Stimulated activated naive B cell treated with anti-CD40 and anti-IgM and Interleukin-4, amounts not matched to agents 10 μg/mL and 1 μg/mL and 100 μg/mL, for 72 hours (primary cell): Measurements from ENCODE around the gene CLPTM1L.
A peak's percentile ranks its signal among the peaks of the same experiment; 100 is the strongest.
"Not testable (repeated sequence)": the region's sequence is repeated elsewhere in the genome, so short reads cannot be mapped to it uniquely, and the experiment has no call there.

Experiments
- ATAC-seq, 2 donors: fragments of 150-1000 bp; cut with Tn5 transposase; replicated peaks; 2 replicates each; pipeline ENCODE4 v1.10.0; 2021; ENCODE audit warnings: moderate library complexity in 1 of 2
- DNase-seq: peaks from one replicate; pipeline ENCODE4 v3.0.0; 2021
- H3K27ac Mint-ChIP-seq: one replicate; pipeline ENCODE4 v1.8.0; 2022; ENCODE audit warnings: mild to moderate bottlenecking, mixed read lengths
- H3K27me3 Mint-ChIP-seq, 2 donors: one replicate each; pipeline ENCODE4 v1.8.0; 2022; ENCODE audit warnings: mixed read lengths in 2 of 2
- H3K36me3 Mint-ChIP-seq, 2 donors: one replicate each; pipeline ENCODE4 v1.8.0; 2022; ENCODE audit warnings: mixed read lengths in 2 of 2, mild to moderate bottlenecking in 1 of 2
- H3K4me1 Mint-ChIP-seq, 2 donors: one replicate each; pipeline ENCODE4 v1.8.0; 2022; ENCODE audit warnings: mixed read lengths in 2 of 2, mild to moderate bottlenecking in 1 of 2
- H3K4me3 Mint-ChIP-seq, 2 donors: one replicate each; pipeline ENCODE4 v1.8.0; 2022; ENCODE audit warnings: mild to moderate bottlenecking in 2 of 2, mixed read lengths in 2 of 2, moderate library complexity in 1 of 2
- H3K9me3 Mint-ChIP-seq, 2 donors: one replicate each; pipeline ENCODE4 v1.8.0; 2022; ENCODE audit warnings: mixed read lengths in 2 of 2, mild to moderate bottlenecking in 1 of 2

Gene CLPTM1L

GRCh38 chr5:1299961-1300360 lies 44.9 kb downstream of the CLPTM1L start:
- Mint-ChIP-seq H3K27ac (no peak overlapping the region), H3K36me3 (no peaks in the 10 kb centered on the region)

GRCh38 chr5:1299511-1299850 lies 45.4 kb downstream of the CLPTM1L start:
- H3K36me3 Mint-ChIP-seq = no peaks in the 10 kb centered on the region
- H3K4me3 Mint-ChIP-seq = no peak overlapping the region
- no peaks in the 10 kb centered on the region for H3K27me3 Mint-ChIP-seq
- peaks cover 0 to 2% of the 10 kb centered on the region in 2 donors for H3K9me3 Mint-ChIP-seq
- H3K27ac Mint-ChIP-seq = no peak overlapping the region
- DNase-seq (no peak), ATAC-seq (no peak)
- peaks cover 15 to 31% of the 10 kb centered on the region in 2 donors for H3K4me1 Mint-ChIP-seq

More at GRCh38 chr5:1299961-1300360, 44.9 kb downstream of the CLPTM1L start:
- peaks cover 0 to 2% of the 10 kb centered on the region in 2 donors for H3K9me3 Mint-ChIP-seq
- no peak overlapping the region for H3K4me3 Mint-ChIP-seq
- DNase-seq (no peak), ATAC-seq (no peak)
- peaks cover 15 to 29% of the 10 kb centered on the region in 2 donors for H3K4me1 Mint-ChIP-seq
- H3K27me3 Mint-ChIP-seq = no peaks in the 10 kb centered on the region

- H3K9me3 Mint-ChIP-seq = peaks cover 0 to 2% of the 10 kb centered on the region in 2 donors
- DNase-seq (no peak), ATAC-seq (no peak)
- no peaks in the 10 kb centered on the region for H3K36me3 Mint-ChIP-seq
- H3K4me1 Mint-ChIP-seq = peaks cover 17 to 34% of the 10 kb centered on the region in 2 donors
- H3K27me3 Mint-ChIP-seq = peaks cover 0 to under 1% of the 10 kb centered on the region in 2 donors
- H3K4me3 Mint-ChIP-seq = peak overlapping the region; percentile 11 to 25
- H3K27ac Mint-ChIP-seq = no peak overlapping the region
These were observed 46.0 kb downstream of the CLPTM1L start for GRCh38 chr5:1298723-1299510.

- Mint-ChIP-seq H3K27me3 (peaks cover 6 to 8% of the 10 kb centered on the region in 2 donors), H3K27ac (no peak overlapping the region), H3K4me3 (no peak overlapping the region), H3K4me1 (peaks cover 20 to 39% of the 10 kb centered on the region in 2 donors), H3K9me3 (peaks cover 0 to 2% of the 10 kb centered on the region in 2 donors), H3K36me3 (no peaks in the 10 kb centered on the region)
- ATAC-seq = no peak
- DNase-seq = no peak
These were observed 46.8 kb downstream of the CLPTM1L start for GRCh38 chr5:1298067-1298551.

- peaks cover 22 to 39% of the 10 kb centered on the region in 2 donors for H3K4me1 Mint-ChIP-seq
- no peaks in the 10 kb centered on the region for H3K36me3 Mint-ChIP-seq
- H3K9me3 Mint-ChIP-seq = peaks cover 0 to 1% of the 10 kb centered on the region in 2 donors
- no peak overlapping the region for H3K27ac Mint-ChIP-seq
- H3K27me3 Mint-ChIP-seq = peaks cover 11 to 13% of the 10 kb centered on the region in 2 donors
- ATAC-seq = peak; percentile 77 to 79
- DNase-seq = peak; percentile 55
- peak overlapping the region; percentile 7 to 13 for H3K4me3 Mint-ChIP-seq
These were observed 47.7 kb downstream of the CLPTM1L start for GRCh38 chr5:1297243-1297642.

GRCh38 chr5:1295650-1296037 lies 49.3 kb downstream of the CLPTM1L start:
- Mint-ChIP-seq H3K9me3 (no peaks in the 10 kb centered on the region), H3K4me3 (peak overlapping the region; percentile 59 to 68), H3K27me3 (peaks cover 13 to 20% of the 10 kb centered on the region in 2 donors), H3K27ac (no peak overlapping the region), H3K36me3 (no peaks in the 10 kb centered on the region), H3K4me1 (peaks cover 22 to 39% of the 10 kb centered on the region in 2 donors)
- DNase-seq (no peak), ATAC-seq (no peak)

- peak within 1 kb of the TSS; percentile 59 to 71 for H3K4me3 Mint-ChIP-seq
- no peaks in the 10 kb centered on the region for H3K36me3 Mint-ChIP-seq
- peaks cover 22 to 39% of the 10 kb centered on the region in 2 donors for H3K4me1 Mint-ChIP-seq
- peaks cover 13 to 20% of the 10 kb centered on the region in 2 donors for H3K27me3 Mint-ChIP-seq
- DNase-seq (peak; percentile 39), ATAC-seq (peak; percentile 54 to 68)
- no peaks in the 10 kb centered on the region for H3K9me3 Mint-ChIP-seq
- H3K27ac Mint-ChIP-seq = no peak within 1 kb of the TSS
These were observed 49.9 kb downstream of the CLPTM1L start, which contains the start of gene TERT for GRCh38 chr5:1294835-1295649. Gene TERT (minus strand): TSS chr5:1295068. CDS start chr5:1294989, 79 bp downstream.

GRCh38 chr5:1294206-1294834 lies 50.6 kb downstream of the CLPTM1L start:
- Mint-ChIP-seq H3K4me3 (peak overlapping the region; percentile 48 to 71), H3K4me1 (peaks cover 22 to 39% of the 10 kb centered on the region in 2 donors)
- no peak for DNase-seq

GRCh38 chr5:1293416-1294205 lies 51.3 kb downstream of the CLPTM1L start:
- Mint-ChIP-seq H3K4me1 (peaks cover 19 to 31% of the 10 kb centered on the region in 2 donors), H3K27me3 (peaks cover 13 to 22% of the 10 kb centered on the region in 2 donors), H3K36me3 (peaks cover 1 to 2% of the 10 kb centered on the region in 2 donors), H3K9me3 (no peaks in the 10 kb centered on the region), H3K4me3 (peak overlapping the region; percentile 65 to 71), H3K27ac (no peak overlapping the region)
- DNase-seq (no peak), ATAC-seq (no peak)

More at GRCh38 chr5:1294206-1294834, 50.6 kb downstream of the CLPTM1L start:
- peak; percentile 24 to 29 for ATAC-seq
- Mint-ChIP-seq H3K27me3 (peaks cover 13 to 20% of the 10 kb centered on the region in 2 donors), H3K36me3 (no peaks in the 10 kb centered on the region), H3K27ac (no peak overlapping the region), H3K9me3 (no peaks in the 10 kb centered on the region)

GRCh38 chr5:1292846-1293415 lies 52.0 kb downstream of the CLPTM1L start:
- peaks cover 4% of the 10 kb centered on the region in 2 donors for H3K9me3 Mint-ChIP-seq
- ATAC-seq (no peak), DNase-seq (no peak)
- H3K27me3 Mint-ChIP-seq = peaks cover 13 to 23% of the 10 kb centered on the region in 2 donors
- no peak overlapping the region for H3K4me3 Mint-ChIP-seq
- no peak overlapping the region for H3K27ac Mint-ChIP-seq
- peaks cover 17 to 26% of the 10 kb centered on the region in 2 donors for H3K4me1 Mint-ChIP-seq
- H3K36me3 Mint-ChIP-seq = peaks cover 5 to 9% of the 10 kb centered on the region in 2 donors

- H3K27ac Mint-ChIP-seq = no peak overlapping the region
- ATAC-seq = no peak
- peaks cover 14 to 22% of the 10 kb centered on the region in 2 donors for H3K4me1 Mint-ChIP-seq
- peaks cover 4 to 5% of the 10 kb centered on the region in 2 donors for H3K9me3 Mint-ChIP-seq
- DNase-seq = no peak
- peaks cover 5 to 10% of the 10 kb centered on the region in 2 donors for H3K36me3 Mint-ChIP-seq
- H3K27me3 Mint-ChIP-seq = peaks cover 13 to 23% of the 10 kb centered on the region in 2 donors
- no peak overlapping the region for H3K4me3 Mint-ChIP-seq
These were observed 52.8 kb downstream of the CLPTM1L start for GRCh38 chr5:1292139-1292538.

GRCh38 chr5:1291611-1292080 lies 53.3 kb downstream of the CLPTM1L start:
- Mint-ChIP-seq H3K4me1 (peaks cover 10 to 17% of the 10 kb centered on the region in 2 donors), H3K36me3 (peaks cover 5 to 10% of the 10 kb centered on the region in 2 donors), H3K4me3 (peak overlapping the region in 1 of 2 donors; percentile 21), H3K9me3 (peaks cover 4 to 5% of the 10 kb centered on the region in 2 donors), H3K27ac (no peak overlapping the region), H3K27me3 (peaks cover 13 to 23% of the 10 kb centered on the region in 2 donors)
- DNase-seq = no peak
- no peak for ATAC-seq

GRCh38 chr5:1290956-1291355 lies 53.9 kb downstream of the CLPTM1L start:
- not testable (repeated sequence) for H3K36me3 Mint-ChIP-seq, H3K9me3 Mint-ChIP-seq
- H3K4me1 Mint-ChIP-seq = peaks cover 7 to 10% of the 10 kb centered on the region in 2 donors

More at GRCh38 chr5:1290956-1291355, 53.9 kb downstream of the CLPTM1L start:
- H3K27me3 Mint-ChIP-seq = peaks cover 13 to 23% of the 10 kb centered on the region in 2 donors
- not testable (repeated sequence) for H3K4me3 Mint-ChIP-seq, ATAC-seq, H3K27ac Mint-ChIP-seq, DNase-seq
